GM18507 (cell line): Measurements from ENCODE around the gene RBM45.
A peak's percentile ranks its signal among the peaks of the same experiment; 100 is the strongest.

Experiments
- DNase-seq: peaks from one replicate; pipeline ENCODE4 v3.0.0; 2011; ENCODE audit warnings: low read depth; ENCODE audit not compliant: insufficient read length; ENCODE audit errors: extremely low spot score
- FAIRE-seq: peaks from 2 replicates; lab custom pipeline; 2011; peaks lifted over from hg19 to GRCh38; lab: Jason Lieb, UNC

The RBM45 gene

DNA sequence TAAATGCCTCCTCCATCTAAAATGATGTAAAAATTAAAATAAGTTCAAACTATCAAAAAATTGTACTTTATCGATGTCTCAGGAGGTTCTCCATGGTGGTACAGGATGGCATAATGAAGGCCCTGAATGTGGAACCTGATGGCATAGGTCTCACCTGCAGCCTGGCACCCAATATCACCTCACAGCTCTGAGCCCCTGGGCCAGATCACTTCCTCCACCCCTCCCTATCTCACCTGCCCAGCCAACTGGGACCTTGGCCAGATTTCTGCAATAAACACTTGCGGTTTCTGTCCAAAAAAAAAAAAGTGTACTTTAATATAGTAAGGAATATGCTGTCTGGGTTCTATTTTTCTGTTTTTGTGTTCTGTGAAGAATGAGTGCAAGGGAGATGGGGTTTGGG is 6.7 kb upstream of the RBM45 start:
- DNase-seq = no peak

DNA sequence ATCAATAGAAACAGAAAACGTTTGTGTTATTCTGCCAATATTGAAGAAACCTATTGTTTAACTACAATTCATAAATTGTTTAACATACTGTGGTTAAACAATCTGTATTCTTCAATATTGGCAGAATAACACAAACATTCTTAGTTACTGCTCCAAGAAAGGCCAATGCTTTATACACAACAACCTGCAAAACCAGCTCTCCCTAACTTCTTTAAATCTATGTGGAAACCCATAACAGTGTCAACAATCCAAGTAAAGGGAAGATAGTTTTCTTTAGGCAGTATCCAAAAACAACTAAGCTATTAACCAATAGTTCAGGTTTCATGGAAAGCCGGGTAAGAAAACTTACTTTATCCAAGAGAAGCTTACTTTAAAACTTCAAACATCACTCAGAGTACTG is 6.2 kb upstream of the RBM45 start:
- FAIRE-seq (no peak), DNase-seq (no peak)

More for the DNA sequence above, 6.7 kb upstream of the RBM45 start:
- no peak for FAIRE-seq

- no peak for DNase-seq
- no peak for FAIRE-seq
Measured at GRCh38 chr2:178108176-178108575, 4.1 kb upstream of the RBM45 start.

DNA sequence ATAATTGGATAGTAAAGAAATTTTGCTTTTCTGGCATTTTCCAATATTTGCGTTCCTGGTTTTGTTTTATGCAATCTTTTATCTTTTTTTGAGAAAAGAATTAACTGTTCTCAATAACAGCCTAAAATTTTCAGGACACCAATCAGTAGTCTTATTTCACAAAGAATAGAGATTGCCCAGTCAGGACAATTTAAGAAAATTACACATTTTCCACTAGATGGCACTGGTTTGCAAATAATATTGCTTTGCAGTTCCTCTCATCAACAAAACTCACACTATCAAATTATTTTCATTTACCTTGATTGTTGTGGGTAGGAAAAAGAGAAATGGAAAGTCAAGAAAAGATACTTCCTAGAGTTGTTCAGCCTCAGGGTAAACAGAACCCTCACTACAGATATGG is 2.4 kb upstream of the RBM45 start:
- DNase-seq (no peak), FAIRE-seq (peak; percentile 35)

DNA sequence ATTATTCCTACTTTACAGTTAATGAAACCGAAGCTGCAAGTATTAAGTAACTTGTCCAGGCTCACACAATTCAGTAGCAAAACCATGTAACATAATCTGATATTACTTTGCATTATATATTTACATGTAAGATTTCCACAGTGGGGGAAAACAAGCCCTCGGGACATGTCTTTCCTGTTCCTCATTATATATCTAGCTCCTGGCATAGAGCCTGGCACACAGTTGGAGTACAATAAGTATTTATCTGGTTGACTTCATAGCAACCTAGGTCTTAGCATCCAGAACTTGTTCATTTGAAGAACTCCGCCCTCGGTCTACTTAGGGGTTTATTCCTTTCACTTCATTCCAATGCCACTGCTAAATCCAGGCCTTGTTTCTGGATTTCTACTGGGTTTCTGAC is 1.6 kb upstream of the RBM45 start:
- no peak for DNase-seq
- FAIRE-seq = no peak

GRCh38 chr2:178111743-178112142 is 494 bp upstream of the RBM45 start:
- FAIRE-seq (no peak), DNase-seq (no peak)

- FAIRE-seq = peak; percentile 63
- DNase-seq = no peak
Measured at GRCh38 chr2:178114462-178114861, 2.2 kb downstream of the RBM45 start.

DNA sequence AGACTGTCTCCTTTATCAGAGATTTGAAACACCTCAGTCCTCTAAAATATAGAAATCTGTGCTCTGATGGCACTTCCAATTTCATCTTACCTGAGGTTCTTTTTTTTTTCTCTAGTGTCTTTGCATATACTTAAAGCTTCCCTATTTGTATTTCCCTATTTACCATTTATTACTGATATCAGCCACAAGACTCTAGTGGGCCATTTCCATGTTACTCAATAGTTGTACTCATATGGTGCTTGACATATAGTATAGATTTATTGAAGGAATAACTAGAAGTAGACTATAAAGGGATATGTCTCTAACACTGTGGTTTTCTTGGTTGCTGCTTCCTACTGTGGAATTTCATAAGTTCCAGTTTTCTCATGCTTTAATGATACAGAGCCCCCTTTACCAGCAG is 3.0 kb downstream of the RBM45 start:
- no peak for FAIRE-seq
- DNase-seq = no peak

GRCh38 chr2:178117725-178118124 is 5.5 kb downstream of the RBM45 start:
- DNase-seq = no peak
- no peak for FAIRE-seq

DNA sequence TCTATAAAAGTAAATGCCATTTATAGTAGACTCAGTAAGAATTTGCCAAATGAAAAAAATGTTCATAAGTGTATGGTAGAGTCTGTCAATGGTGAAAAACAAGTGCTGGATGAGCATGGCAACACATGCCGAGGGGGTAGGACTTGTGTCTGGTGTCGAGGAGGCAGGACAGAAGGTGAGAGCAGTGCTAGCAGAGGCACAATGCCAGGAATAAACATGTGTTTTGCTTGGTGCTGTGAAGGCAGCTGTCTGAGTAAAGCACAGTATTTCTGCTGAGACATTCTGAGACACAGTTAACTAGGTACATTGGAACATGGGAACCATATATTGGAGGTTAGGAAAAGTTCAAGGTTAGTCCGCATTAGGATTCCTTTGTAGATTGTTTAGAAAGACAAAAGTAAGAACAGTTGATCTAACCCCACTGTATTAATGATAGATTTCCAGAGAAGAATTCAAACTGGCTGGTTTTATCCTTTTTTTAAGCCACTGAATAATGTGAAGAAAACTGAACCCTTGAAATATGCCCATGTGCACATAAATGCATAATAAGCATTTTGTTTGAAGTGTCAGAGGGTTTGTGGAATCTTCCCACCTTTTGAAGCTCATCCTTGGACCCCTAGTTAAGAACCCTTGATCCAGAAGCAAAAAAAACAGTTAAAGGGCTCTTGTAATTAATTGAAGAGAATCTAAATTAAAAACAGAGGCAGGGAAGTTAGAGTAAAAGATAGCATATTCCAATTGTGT is 7.1 kb downstream of the RBM45 start:
- DNase-seq (no peak), FAIRE-seq (no peak)

DNA sequence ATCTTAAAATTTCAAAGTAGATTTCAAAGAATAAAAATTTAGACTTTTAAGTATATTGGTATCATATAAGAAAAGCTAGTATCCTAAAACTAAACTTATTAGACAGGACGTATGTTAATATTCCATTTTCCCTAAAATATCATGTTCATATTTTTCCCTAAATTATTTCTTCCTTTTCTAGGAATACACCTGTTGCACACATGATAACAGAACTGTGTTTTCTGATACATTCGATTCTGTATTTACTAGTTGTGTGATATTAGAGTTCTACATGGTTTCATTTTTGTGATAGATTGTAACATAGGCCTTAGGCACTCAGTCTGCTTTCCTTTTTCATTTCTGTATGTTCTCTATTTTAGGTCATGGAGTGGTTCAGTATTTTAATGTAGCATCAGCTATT is 10.9 kb downstream of the RBM45 start:
- DNase-seq (no peak), FAIRE-seq (no peak)

GRCh38 chr2:178125125-178125524 is 12.9 kb downstream of the RBM45 start:
- FAIRE-seq (no peak), DNase-seq (no peak)

- FAIRE-seq (no peak), DNase-seq (no peak)
Measured at GRCh38 chr2:178125862-178126261, 13.6 kb downstream of the RBM45 start.

DNA sequence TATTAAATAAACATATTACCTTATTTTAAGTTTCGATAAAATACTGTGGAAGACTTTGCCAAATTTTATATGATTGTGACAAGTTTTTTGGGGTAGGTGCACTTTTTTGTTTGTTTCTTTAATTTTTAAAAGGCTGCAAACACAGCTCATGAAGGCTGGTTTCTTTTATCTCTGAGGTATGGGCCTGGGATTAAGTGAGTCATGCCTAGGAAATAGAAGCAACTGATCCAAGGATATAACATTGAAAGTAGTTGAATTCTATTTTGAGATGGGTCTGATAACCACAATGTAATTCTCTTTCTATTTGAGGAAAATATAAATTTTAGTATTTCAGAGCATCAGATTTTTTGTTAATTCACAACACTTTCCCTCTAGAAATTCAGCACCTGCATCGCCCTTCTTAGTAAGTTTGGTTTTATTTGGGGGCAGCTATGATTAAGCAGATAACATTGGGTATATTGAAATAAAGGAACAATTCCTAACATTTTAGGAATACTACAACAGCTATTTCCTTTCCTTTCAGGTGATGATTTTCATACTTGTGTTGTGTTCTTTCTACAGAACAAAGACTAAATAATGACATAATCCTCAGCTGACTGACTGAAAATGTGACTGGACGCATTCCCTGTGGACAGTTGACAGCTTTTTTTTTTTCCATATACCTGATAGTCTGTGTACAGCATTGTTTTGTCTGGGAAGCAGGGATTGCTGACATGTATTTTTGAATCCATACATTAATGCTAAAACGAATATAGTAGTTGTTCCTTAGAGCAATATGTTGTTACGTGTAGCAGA is 16.8 kb downstream of the RBM45 start:
- DNase-seq (no peak), FAIRE-seq (no peak)

DNA sequence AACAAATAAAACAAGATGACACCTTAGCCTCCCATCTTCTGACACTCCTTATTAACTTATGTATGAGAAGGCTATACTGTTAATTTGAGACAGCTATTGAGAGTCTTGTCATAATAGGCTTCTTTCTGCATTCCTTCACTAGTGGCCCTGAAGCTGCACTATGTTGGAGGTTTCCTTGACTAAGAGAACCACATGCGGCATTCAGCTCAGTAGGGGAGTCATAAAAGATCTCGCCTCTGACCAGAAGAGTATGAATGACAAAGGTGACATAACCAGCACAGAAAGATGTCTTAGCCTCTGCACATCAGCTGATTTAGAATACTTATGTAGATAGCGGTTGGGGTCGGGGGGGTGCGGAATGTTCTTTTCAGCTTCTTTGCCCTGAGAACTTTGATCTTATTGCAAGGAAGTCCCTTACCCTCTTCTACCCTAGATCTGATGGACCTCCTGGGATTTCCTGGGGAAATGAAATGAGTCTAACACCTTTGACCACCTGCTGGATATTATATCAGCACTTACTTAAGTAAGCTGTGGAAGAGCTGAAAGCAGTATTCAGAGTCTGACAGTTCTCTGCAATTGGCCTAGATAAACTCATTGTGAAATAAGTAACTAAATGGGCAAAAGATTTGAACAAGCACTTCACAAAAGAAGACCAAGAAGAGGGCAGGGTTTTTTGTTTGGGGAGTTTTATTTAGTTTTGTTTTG is 24.2 kb downstream of the RBM45 start:
- DNase-seq = no peak
- FAIRE-seq = no peak

GRCh38 chr2:178142274-178143065 is 30.2 kb downstream of the RBM45 start:
- DNase-seq (no peak), FAIRE-seq (no peak)

GRCh38 chr2:178143481-178143880 is 31.2 kb downstream of the RBM45 start:
- DNase-seq (no peak), FAIRE-seq (no peak)

DNA sequence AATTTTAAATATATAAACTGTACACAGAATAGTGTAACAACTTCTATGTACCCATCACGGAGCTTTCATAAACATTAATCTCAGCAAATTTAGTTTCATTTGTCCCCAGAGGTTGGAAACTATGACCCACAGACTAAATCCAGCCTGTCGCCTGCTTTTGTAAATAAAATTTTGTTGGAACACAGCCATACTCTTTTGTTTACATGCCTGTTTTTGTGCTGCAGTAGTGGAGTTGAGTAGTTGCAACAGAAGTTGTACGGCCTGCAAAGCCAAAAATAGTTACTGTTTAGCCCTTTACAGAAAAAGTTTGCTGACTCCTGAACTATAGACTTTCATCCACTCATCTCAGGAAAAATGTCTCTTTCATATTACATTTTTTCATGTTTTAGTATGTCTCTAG is 39.8 kb downstream of the RBM45 start:
- no peak for FAIRE-seq
- no peak for DNase-seq

GRCh38 chr2:178152542-178152941 is 40.3 kb downstream of the RBM45 start:
- DNase-seq (no peak), FAIRE-seq (no peak)

DNA sequence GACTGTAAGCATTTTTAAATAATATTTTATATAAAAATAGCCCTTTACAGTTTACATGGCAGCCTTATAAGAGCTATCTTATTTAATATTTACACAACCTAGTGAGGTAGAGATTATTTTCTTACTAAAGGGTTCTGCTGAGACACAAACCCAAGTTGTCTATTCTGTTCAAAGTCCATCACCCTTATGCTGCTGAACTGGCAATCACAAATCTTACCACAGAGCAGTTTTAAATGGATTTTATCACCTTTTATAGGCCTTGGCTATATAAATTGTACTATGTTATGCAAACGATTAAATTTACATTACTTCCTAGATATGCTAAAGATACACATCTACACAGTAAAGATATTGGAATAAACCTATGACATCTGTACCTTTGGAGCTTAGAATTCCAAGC is 40.7 kb downstream of the RBM45 start:
- FAIRE-seq (no peak), DNase-seq (no peak)
